ENCODE measurements around the gene PRKN.
"Not testable (repeated sequence)": the region's sequence is repeated elsewhere in the genome, so short reads cannot be mapped to it uniquely, and the experiment has no call there.

DNA sequence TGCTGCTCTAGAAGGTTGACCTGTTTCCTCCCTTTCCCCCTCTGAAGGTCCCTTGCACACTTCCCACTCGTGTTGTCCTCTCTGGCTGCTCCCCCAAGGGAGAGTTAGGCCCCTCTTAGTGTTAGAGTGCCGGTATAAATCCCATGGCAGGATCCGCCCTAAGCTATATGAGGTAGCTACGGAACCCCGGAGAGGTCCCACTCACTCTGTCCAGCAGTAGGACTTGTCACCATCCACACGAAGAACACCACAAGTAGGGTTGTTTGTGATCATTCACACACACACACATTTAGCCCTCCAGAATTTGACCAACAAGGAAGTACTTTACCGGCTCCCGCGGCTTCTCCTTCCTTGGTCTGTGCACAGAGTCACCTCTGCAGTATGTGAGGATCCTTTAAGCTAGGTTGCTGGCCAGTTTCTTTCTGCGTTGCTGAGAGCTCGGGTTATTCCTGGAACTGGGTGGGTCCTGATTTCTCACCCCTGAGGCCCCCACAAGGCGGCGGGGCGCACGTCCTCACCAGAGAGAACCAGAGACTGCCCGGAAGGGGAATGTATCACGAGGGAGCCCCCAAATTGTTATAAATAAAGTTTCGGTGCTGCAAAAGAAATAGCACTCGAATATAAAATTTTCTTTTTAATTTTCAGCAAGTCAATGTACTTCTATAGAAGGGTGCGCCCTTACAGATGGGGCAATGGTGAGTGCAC, 1412.9 kb downstream of the PRKN start:
- TF ChIP-seq, protein P1, sequence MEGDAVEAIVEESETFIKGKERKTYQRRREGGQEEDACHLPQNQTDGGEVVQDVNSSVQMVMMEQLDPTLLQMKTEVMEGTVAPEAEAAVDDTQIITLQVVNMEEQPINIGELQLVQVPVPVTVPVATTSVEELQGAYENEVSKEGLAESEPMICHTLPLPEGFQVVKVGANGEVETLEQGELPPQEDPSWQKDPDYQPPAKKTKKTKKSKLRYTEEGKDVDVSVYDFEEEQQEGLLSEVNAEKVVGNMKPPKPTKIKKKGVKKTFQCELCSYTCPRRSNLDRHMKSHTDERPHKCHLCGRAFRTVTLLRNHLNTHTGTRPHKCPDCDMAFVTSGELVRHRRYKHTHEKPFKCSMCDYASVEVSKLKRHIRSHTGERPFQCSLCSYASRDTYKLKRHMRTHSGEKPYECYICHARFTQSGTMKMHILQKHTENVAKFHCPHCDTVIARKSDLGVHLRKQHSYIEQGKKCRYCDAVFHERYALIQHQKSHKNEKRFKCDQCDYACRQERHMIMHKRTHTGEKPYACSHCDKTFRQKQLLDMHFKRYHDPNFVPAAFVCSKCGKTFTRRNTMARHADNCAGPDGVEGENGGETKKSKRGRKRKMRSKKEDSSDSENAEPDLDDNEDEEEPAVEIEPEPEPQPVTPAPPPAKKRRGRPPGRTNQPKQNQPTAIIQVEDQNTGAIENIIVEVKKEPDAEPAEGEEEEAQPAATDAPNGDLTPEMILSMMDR (IDR thresholded peaks at IDR 0.05; ENCODE audit: low read length) = not testable (repeated sequence)
- TF ChIP-seq EZH2 (IDR thresholded peaks at IDR 0.05; ENCODE audit: borderline replicate concordance, low read length) = not testable (repeated sequence)

Measured in OCI-LY1 (cell line).